Measurements from ENCODE around the gene C5orf58.

GRCh38 chr5:170289764-170290163 is 57.0 kb downstream of the C5orf58 start:
- TF ChIP-seq CTCF (IDR thresholded peaks at IDR 0.05) (no peak), POLR2A (IDR thresholded peaks at IDR 0.05) (no peak), POLR2AphosphoS5 (IDR thresholded peaks at IDR 0.05) (no peak)

All from suprapubic skin (tissue), 4 donors.